Esophagus squamous epithelium (tissue), 5 donors: ENCODE measurements around the gene STOML1. TPM values are rescaled to one million over a fixed set of nuclear protein-coding genes. Genes with fewer than 3 reads are reported as not detected.

Experiments
- DNase-seq: peaks from one replicate; lab custom pipeline; 2025; lab: John Stamatoyannopoulos, UW
- H3K27ac ChIP-seq, 4 donors: fragments of 200-600 bp; sonication (generic); one replicate each; pipeline ENCODE4 v1.5.1; 2016 to 2019; ENCODE audit warnings: mild to moderate bottlenecking in 1 of 4
- H3K27me3 ChIP-seq, 4 donors: fragments of 200-600 bp; sonication (generic); 1 replicate in 3 of 4; 2 replicates in 1 of 4; pipeline versions ENCODE4 v1.5.1 to v1.6.0; 2017 to 2021; ENCODE audit warnings: antibody characterized with exemption in 1 of 4
- H3K36me3 ChIP-seq, 3 donors: fragments of 200-600 bp; sonication (generic); one replicate each; pipeline ENCODE4 v1.5.1; 2016 to 2019
- H3K4me1 ChIP-seq, 3 donors: fragments of 200-600 bp; sonication (generic); one replicate each; pipeline ENCODE4 v1.5.1; 2017 to 2019
- H3K4me3 ChIP-seq, 4 donors: fragments of 200-600 bp; sonication (generic); 1 replicate in 3 of 4; 2 replicates in 1 of 4; pipeline ENCODE4 v1.5.1; 2016 to 2019; ENCODE audit warnings: mild to moderate bottlenecking in 2 of 4, moderate library complexity in 1 of 4
- H3K9me3 ChIP-seq, 3 donors: fragments of 200-600 bp; sonication (generic); one replicate each; pipeline ENCODE4 v1.5.1; 2016 to 2019
- CTCF ChIP-seq, 6 experiments: fragments of 450-650 bp in 4 of 6; fragments of 200-600 bp in 2 of 6; sonication (generic) in 2 of 6; IDR thresholded peaks; one replicate each; pipeline ENCODE4 v1.5.1; 2016 to 2019; ENCODE audit warnings: antibody characterized with exemption in 6 of 6, mild to moderate bottlenecking in 4 of 6, moderate library complexity in 4 of 6
- POLR2A ChIP-seq, 4 donors: fragments of 450-650 bp; IDR thresholded peaks; one replicate each; pipeline ENCODE4 v1.6.1; 2017; ENCODE audit warnings: antibody characterized with exemption in 4 of 4, mild to moderate bottlenecking in 4 of 4, moderate library complexity in 3 of 4
- WGBS, 2 donors: methylation state at CpG; one replicate each; pipeline ENCODE4 v1.1.5; 2018; 5-methylcytosine and 5-hydroxymethylcytosine counted together
- intact Hi-C: fragments of 100-400 bp; cut with DNase I; formaldehyde crosslinking; loops from one replicate; pipeline ENCODE4 v1.15.0; 2022
- total RNA-seq, 4 donors: library from RNA; depleted of rRNA; stranded (reverse); fragments of >200 nt; gene quantifications; one replicate each; pipeline ENCODE4 v1.1.0, GENCODE V29; 2016
- donor health status: DM: yes; HTN: yes; CAD: no.

The STOML1 gene
- total RNA-seq, 4 donors from 2014 or later, result 8.3 to 14.8 (median 11.1) TPM

- Histone ChIP-seq H3K4me1 (peaks cover 8 to 14% (median 11%) of the 10 kb centered on the region in 3 donors), H3K27ac (no peak overlapping the region), H3K36me3 (no peaks in the 10 kb centered on the region), H3K27me3 (peaks cover 0 to 13% (median 0%) of the 10 kb centered on the region in 4 donors), H3K9me3 (no peaks in the 10 kb centered on the region), H3K4me3 (peak overlapping the region in 3 of 4 donors; percentile 16 to 56 (median 18))
- intact Hi-C loops, result no loop called here
- TF ChIP-seq POLR2A (IDR thresholded peaks at IDR 0.05) (no peak), CTCF (IDR thresholded peaks at IDR 0.05) (peak; percentile 70 to 93 (median 87))
- WGBS, 2 donors, result 8 to 30% methylated on average over 12 to 13 of the region's 26 CpGs
- DNase-seq, result no peak
Measured at GRCh38 chr15:73972984-73973682, 19.0 kb downstream of the STOML1 start.

- intact Hi-C loops, result no loop called here
- WGBS, 2 donors, result 83 to 84% methylated on average over 5 to 6 of the region's 6 CpGs
- Histone ChIP-seq H3K27me3 (no peaks in the 10 kb centered on the region), H3K4me1 (peaks cover 18 to 39% (median 25%) of the 10 kb centered on the region in 3 donors), H3K36me3 (no peaks in the 10 kb centered on the region), H3K27ac (no peak overlapping the region), H3K4me3 (no peak overlapping the region), H3K9me3 (no peaks in the 10 kb centered on the region)
- TF ChIP-seq POLR2A (IDR thresholded peaks at IDR 0.05) (no peak), CTCF (IDR thresholded peaks at IDR 0.05) (no peak)
- no peak for DNase-seq
Measured at GRCh38 chr15:73969151-73969759, 22.8 kb downstream of the STOML1 start.

- Histone ChIP-seq H3K36me3 (no peaks in the 10 kb centered on the region), H3K4me3 (no peak overlapping the region), H3K4me1 (peaks cover 15 to 37% (median 25%) of the 10 kb centered on the region in 3 donors), H3K9me3 (no peaks in the 10 kb centered on the region), H3K27me3 (no peaks in the 10 kb centered on the region), H3K27ac (no peak overlapping the region)
- intact Hi-C loops, result no loop called here
- 93% methylated on average over 3 of the region's 3 CpGs for WGBS, 2 donors
- DNase-seq, result no peak
- TF ChIP-seq CTCF (IDR thresholded peaks at IDR 0.05) (no peak), POLR2A (IDR thresholded peaks at IDR 0.05) (no peak)
Measured at GRCh38 chr15:73968461-73968860, 23.6 kb downstream of the STOML1 start.

- no peak overlapping the region for H3K4me3 ChIP-seq
- 21 to 32% methylated on average over 2 of the region's 2 CpGs for WGBS, 2 donors
- no peaks in the 10 kb centered on the region for H3K27me3 ChIP-seq
- no peak for DNase-seq
- intact Hi-C loops, result no loop called here
- TF ChIP-seq CTCF (IDR thresholded peaks at IDR 0.05) (no peak), POLR2A (IDR thresholded peaks at IDR 0.05) (no peak)
- no peaks in the 10 kb centered on the region for H3K36me3 ChIP-seq
- no peak overlapping the region for H3K27ac ChIP-seq
- H3K9me3 ChIP-seq, result no peaks in the 10 kb centered on the region
- H3K4me1 ChIP-seq, result peaks cover 7 to 26% (median 17%) of the 10 kb centered on the region in 3 donors
Measured at GRCh38 chr15:73965758-73966113, 26.4 kb downstream of the STOML1 start.

GRCh38 chr15:73965094-73965757 is 26.9 kb downstream of the STOML1 start:
- TF ChIP-seq CTCF (IDR thresholded peaks at IDR 0.05) (no peak), POLR2A (IDR thresholded peaks at IDR 0.05) (no peak)
- intact Hi-C loops, result no loop called here
- DNase-seq, result no peak
- no peaks in the 10 kb centered on the region for H3K9me3 ChIP-seq
- 10 to 39% methylated on average over 4 to 5 of the region's 13 CpGs for WGBS, 2 donors
- peak overlapping the region in 2 of 4 donors; percentile 18 to 50 for H3K4me3 ChIP-seq
- peak overlapping the region in 1 of 4 donors; percentile 55 for H3K27ac ChIP-seq
- peaks cover 7 to 26% (median 17%) of the 10 kb centered on the region in 3 donors for H3K4me1 ChIP-seq
- no peaks in the 10 kb centered on the region for H3K27me3 ChIP-seq
- no peaks in the 10 kb centered on the region for H3K36me3 ChIP-seq
